Nephron progenitor cell (in vitro differentiated cells): ENCODE measurements around the gene CNOT6L.

Source experiments
- DNase-seq: peaks from one replicate; pipeline ENCODE4 v3.0.0; 2021
- H3K27ac Mint-ChIP-seq: 2 replicates; pipeline ENCODE4 v1.8.0; 2021; ENCODE audit warnings: mild to moderate bottlenecking, moderate library complexity, mixed read lengths
- H3K27me3 Mint-ChIP-seq: 2 replicates; pipeline ENCODE4 v1.8.0; 2021; ENCODE audit warnings: mild to moderate bottlenecking, low read depth, mixed read lengths; ENCODE audit not compliant: poor library complexity
- H3K36me3 Mint-ChIP-seq: 2 replicates; pipeline ENCODE4 v1.8.0; 2021; ENCODE audit warnings: low read depth, mixed read lengths
- H3K4me1 Mint-ChIP-seq: 2 replicates; pipeline ENCODE4 v1.8.0; 2021; ENCODE audit warnings: mixed read lengths
- H3K4me3 Mint-ChIP-seq: 2 replicates; pipeline ENCODE4 v1.8.0; 2021; ENCODE audit warnings: mild to moderate bottlenecking, moderate library complexity, mixed read lengths
- H3K9me3 Mint-ChIP-seq: 2 replicates; pipeline ENCODE4 v1.8.0; 2021; ENCODE audit warnings: mild to moderate bottlenecking, moderate library complexity, mixed read lengths
- CTCF ChIP-seq: fragments of 200-600 bp; sonication (generic); IDR thresholded peaks from 2 replicates; pipeline ENCODE4 v1.5.0; 2021; ENCODE audit warnings: antibody characterized with exemption

The CNOT6L gene

DNA sequence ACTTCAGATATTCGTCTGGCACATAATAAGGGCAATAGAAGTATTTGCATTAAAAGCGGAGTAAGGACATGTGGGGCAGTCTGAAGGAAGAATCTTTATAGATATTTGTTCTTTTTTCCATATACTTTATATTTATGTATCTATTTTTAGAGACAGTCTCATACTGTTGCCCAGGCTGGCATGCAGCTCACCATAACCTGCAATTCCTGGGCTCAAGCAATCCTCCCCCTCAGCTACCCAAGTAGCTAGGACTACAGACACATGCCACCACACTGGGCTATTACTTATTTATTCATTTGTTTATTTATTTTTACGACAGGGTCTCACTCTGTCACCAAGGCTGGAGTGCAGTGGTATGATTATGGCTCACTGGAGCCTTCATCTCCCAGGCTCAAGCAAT lies 26.8 kb upstream of the CNOT6L start:
- Mint-ChIP-seq H3K36me3 (no peaks in the 10 kb centered on the region), H3K4me1 (peaks cover 24% of the 10 kb centered on the region), H3K27me3 (no peaks in the 10 kb centered on the region), H3K27ac (no peak overlapping the region), H3K4me3 (no peak overlapping the region), H3K9me3 (no peaks in the 10 kb centered on the region)
- no peak for DNase-seq
- no peak for TF ChIP-seq CTCF

DNA sequence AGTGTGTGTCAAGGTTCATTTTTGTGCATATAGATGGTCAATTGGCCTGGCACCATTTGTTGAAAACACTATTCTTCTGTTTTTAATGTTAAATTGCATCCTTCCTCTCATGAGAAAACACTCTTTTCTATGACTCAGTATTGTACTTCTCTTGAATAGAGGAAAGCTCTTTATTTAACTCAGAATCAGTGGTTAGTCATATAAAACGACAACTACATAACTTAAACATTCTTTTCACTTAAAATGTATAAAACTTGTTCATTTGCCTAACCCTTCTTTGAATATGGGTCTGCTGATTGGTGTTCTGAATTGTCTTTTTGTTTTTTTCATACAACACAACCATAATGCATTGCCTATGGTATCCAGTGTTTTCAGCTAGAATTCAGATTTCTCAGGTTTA lies 26.2 kb upstream of the CNOT6L start:
- no peaks in the 10 kb centered on the region for H3K9me3 Mint-ChIP-seq
- no peak for TF ChIP-seq CTCF
- no peaks in the 10 kb centered on the region for H3K36me3 Mint-ChIP-seq
- H3K4me3 Mint-ChIP-seq, result no peak overlapping the region
- no peak for DNase-seq
- H3K27ac Mint-ChIP-seq, result no peak overlapping the region
- no peaks in the 10 kb centered on the region for H3K27me3 Mint-ChIP-seq
- peaks cover 24% of the 10 kb centered on the region for H3K4me1 Mint-ChIP-seq

- no peaks in the 10 kb centered on the region for H3K36me3 Mint-ChIP-seq
- H3K27ac Mint-ChIP-seq, result no peak overlapping the region
- peaks cover 24% of the 10 kb centered on the region for H3K4me1 Mint-ChIP-seq
- TF ChIP-seq CTCF, result no peak
- H3K27me3 Mint-ChIP-seq, result no peaks in the 10 kb centered on the region
- DNase-seq, result no peak
- no peak overlapping the region for H3K4me3 Mint-ChIP-seq
- H3K9me3 Mint-ChIP-seq, result no peaks in the 10 kb centered on the region
Measured at GRCh38 chr4:77844363-77844762, 25.2 kb upstream of the CNOT6L start.

DNA sequence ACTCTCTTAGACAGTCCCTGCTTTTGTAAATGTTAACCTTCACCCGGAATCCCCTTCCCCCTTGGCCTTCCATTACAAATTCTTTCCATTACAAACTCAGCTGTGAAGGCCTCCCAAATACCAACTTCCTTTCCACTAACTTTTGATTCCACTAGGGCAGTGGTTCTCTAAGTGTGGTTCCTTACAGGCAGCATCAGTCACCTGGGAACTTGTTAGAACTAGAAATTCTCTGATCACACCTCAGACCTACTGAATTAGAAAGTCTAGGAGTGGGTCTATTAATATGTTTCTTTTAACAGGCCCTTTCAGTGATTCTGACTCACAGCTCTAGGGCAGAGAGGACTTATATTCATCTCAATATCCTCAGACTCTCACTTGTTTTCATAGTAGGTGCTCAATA lies 24.5 kb upstream of the CNOT6L start:
- no peak for DNase-seq
- no peaks in the 10 kb centered on the region for H3K9me3 Mint-ChIP-seq
- H3K4me3 Mint-ChIP-seq, result no peak overlapping the region
- TF ChIP-seq CTCF, result no peak
- H3K36me3 Mint-ChIP-seq, result no peaks in the 10 kb centered on the region
- no peaks in the 10 kb centered on the region for H3K27me3 Mint-ChIP-seq
- no peak overlapping the region for H3K27ac Mint-ChIP-seq
- peaks cover 24% of the 10 kb centered on the region for H3K4me1 Mint-ChIP-seq

- no peaks in the 10 kb centered on the region for H3K9me3 Mint-ChIP-seq
- H3K36me3 Mint-ChIP-seq, result no peaks in the 10 kb centered on the region
- peaks cover 2% of the 10 kb centered on the region for H3K27me3 Mint-ChIP-seq
- TF ChIP-seq CTCF, result no peak
- no peak overlapping the region for H3K27ac Mint-ChIP-seq
- DNase-seq, result no peak
- no peak overlapping the region for H3K4me3 Mint-ChIP-seq
- H3K4me1 Mint-ChIP-seq, result peaks cover under 1% of the 10 kb centered on the region
Measured at GRCh38 chr4:77834403-77834802, 15.2 kb upstream of the CNOT6L start.

DNA sequence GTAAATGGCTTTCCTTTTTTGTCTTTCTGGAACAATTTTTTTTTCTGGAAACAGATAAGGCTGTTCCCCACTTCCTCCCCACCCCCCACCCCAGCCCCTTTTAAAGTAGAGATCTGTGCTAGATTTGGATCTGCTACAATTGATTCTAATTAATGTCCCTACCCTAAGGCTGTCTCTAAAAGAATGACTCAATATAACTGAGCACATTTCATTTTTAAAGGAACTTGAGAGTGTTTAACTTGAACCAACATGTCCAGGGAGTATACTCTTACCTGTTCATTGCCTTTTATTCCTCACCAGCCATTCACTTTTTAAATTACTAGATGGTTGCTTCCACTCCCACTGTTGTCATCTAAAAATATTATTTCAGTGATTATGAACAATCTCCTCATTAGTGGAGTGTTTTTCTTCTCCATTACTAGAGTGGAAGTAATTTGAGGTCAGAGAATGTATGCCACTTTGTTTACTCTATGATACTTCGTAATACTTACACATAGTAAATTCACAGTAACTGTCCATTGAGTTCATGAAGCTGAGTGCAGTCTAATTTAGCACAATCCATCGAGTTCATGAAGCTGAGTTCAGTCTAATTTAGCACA lies 14.1 kb upstream of the CNOT6L start:
- no peaks in the 10 kb centered on the region for H3K36me3 Mint-ChIP-seq
- no peak for DNase-seq
- no peak overlapping the region for H3K27ac Mint-ChIP-seq

More for the DNA sequence above, 14.1 kb upstream of the CNOT6L start:
- Mint-ChIP-seq H3K9me3 (no peaks in the 10 kb centered on the region), H3K27me3 (peaks cover 13% of the 10 kb centered on the region), H3K4me1 (peaks cover 5% of the 10 kb centered on the region), H3K4me3 (no peak overlapping the region)
- no peak for TF ChIP-seq CTCF
